AG04449 (cell line): Measurements from ENCODE around the gene OR10A5.
"Not testable (repeated sequence)": the region's sequence is repeated elsewhere in the genome, so short reads cannot be mapped to it uniquely, and the experiment has no call there.

Source experiments
- CTCF ChIA-PET: fragments of 350-600 bp; formaldehyde crosslinking; extraction: SDS; loops from one replicate; lab custom pipeline; 2021; ENCODE audit warnings: antibody characterized with exemption; lab: Yijun Ruan, JAX
- POLR2A ChIA-PET: fragments of 400-600, 350-600 bp; formaldehyde crosslinking; extraction: SDS; loops from one replicate; lab custom pipeline; 2020; ENCODE audit warnings: antibody characterized with exemption, inconsistent platforms; lab: Yijun Ruan, JAX
- DNase-seq: peaks from one replicate; pipeline ENCODE4 v3.0.0-alpha.2; 2010; ENCODE audit warnings: low read depth, low spot score
- H3K4me3 ChIP-seq: 2 replicates; pipeline ENCODE4 v1.5.1; 2011; ENCODE audit warnings: low read depth, mild to moderate bottlenecking, control low read depth, low read length
- TF ChIP-seq, protein P1 (sequence below): IDR thresholded peaks from one replicate; pipeline ENCODE4 v1.5.1; 2011; ENCODE audit warnings: mild to moderate bottlenecking, moderate library complexity, low read length, control low read depth, inconsistent platforms; ENCODE audit not compliant: insufficient read depth; ENCODE audit errors: missing control alignments

OR10A5 gene

GRCh38 chr11:6864438-6864837 lies 19.0 kb downstream of the OR10A5 start:
- no peak overlapping the region for H3K4me3 ChIP-seq
- TF ChIP-seq, protein P1, sequence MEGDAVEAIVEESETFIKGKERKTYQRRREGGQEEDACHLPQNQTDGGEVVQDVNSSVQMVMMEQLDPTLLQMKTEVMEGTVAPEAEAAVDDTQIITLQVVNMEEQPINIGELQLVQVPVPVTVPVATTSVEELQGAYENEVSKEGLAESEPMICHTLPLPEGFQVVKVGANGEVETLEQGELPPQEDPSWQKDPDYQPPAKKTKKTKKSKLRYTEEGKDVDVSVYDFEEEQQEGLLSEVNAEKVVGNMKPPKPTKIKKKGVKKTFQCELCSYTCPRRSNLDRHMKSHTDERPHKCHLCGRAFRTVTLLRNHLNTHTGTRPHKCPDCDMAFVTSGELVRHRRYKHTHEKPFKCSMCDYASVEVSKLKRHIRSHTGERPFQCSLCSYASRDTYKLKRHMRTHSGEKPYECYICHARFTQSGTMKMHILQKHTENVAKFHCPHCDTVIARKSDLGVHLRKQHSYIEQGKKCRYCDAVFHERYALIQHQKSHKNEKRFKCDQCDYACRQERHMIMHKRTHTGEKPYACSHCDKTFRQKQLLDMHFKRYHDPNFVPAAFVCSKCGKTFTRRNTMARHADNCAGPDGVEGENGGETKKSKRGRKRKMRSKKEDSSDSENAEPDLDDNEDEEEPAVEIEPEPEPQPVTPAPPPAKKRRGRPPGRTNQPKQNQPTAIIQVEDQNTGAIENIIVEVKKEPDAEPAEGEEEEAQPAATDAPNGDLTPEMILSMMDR: no peak
- ChIA-PET POLR2A (no interaction called here), CTCF (no interaction called here)
- DNase-seq: no peak

DNA sequence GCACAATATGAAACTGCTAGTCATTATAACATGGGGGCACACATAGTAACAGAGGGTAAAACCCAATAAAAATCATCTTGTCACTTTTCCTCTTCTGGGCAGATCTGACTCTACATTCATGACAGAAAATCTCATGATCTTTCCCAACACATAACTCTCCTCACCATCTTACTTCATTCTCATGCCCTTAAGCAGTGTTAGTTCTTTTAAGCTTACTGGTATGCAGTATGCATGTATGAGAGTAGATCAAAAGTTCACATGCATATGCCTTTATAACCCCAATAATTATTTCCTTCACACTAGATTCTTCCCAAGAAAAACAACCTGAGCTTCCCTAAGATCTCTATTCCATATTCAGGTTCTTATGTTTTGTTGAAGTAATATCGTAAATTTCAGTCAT lies 25.8 kb downstream of the OR10A5 start:
- TF ChIP-seq, protein P1: no peak
- POLR2A ChIA-PET: no interaction called here
- CTCF ChIA-PET: no interaction called here
- no peak overlapping the region for H3K4me3 ChIP-seq
- no peak for DNase-seq

GRCh38 chr11:6875761-6876160 lies 30.3 kb downstream of the OR10A5 start:
- ChIA-PET POLR2A (no interaction called here), CTCF (no interaction called here)
- TF ChIP-seq, protein P1: no peak
- no peak for DNase-seq
- no peak overlapping the region for H3K4me3 ChIP-seq

GRCh38 chr11:6876325-6876724 lies 30.8 kb downstream of the OR10A5 start, which contains the start of gene OR10A4:
TSS of gene OR10A4 (plus strand) at chr11:6876625. CDS start at chr11:6876648, 23 bp downstream.
- ChIA-PET POLR2A (no interaction called here), CTCF (no interaction called here)
- H3K4me3 ChIP-seq: no peak within 1 kb of the TSS
- TF ChIP-seq, protein P1: no peak
- no peak for DNase-seq

- ChIA-PET CTCF (no interaction called here), POLR2A (no interaction called here)
- DNase-seq: no peak
- TF ChIP-seq, protein P1: no peak
- no peak overlapping the region for H3K4me3 ChIP-seq
Measured at GRCh38 chr11:6876914-6877313, 31.4 kb downstream of the OR10A5 start.

GRCh38 chr11:6882751-6883150 lies 37.3 kb downstream of the OR10A5 start:
- TF ChIP-seq, protein P1: no peak
- ChIA-PET POLR2A (no interaction called here), CTCF (no interaction called here)
- no peak overlapping the region for H3K4me3 ChIP-seq
- DNase-seq: no peak

DNA sequence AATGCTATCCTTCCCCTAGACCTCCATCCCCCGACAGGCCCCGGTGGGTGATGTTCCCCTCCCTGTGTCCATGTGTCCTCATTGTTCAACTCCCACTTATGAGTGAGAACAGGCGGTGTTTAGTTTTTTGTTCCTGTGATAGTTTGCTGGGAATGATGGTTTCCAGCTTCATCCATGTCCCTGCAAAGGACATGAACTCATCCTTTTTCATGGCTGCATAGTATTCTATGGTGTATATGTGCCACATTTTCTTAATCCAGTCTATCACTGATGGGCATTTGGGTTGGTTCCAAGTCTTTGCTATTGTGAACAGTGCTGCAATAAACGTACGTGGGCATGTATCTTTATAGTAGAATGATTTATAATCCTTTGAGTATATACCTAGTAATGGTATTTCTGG lies 42.2 kb downstream of the OR10A5 start:
- CTCF ChIA-PET, POLR2A ChIA-PET: not testable (repeated sequence)

More for the DNA sequence above, 42.2 kb downstream of the OR10A5 start:
- H3K4me3 ChIP-seq, DNase-seq: not testable (repeated sequence)
